Prostate gland (tissue), 2 donors: ENCODE results near the gene BDNF.

Source experiments
- POLR2A ChIP-seq: fragments of 450-650 bp; IDR thresholded peaks from one replicate; pipeline ENCODE4 v1.6.1; 2016; ENCODE audit warnings: antibody characterized with exemption, mild to moderate bottlenecking
- POLR2AphosphoS5 ChIP-seq: sonication (generic); formaldehyde crosslinking; IDR thresholded peaks from one replicate; pipeline ENCODE4 v1.6.1; 2017; ENCODE audit warnings: antibody characterized with exemption
- TF ChIP-seq, protein P1 (sequence below), 4 experiments: fragments of 200-600 bp in 2 of 4; fragments of 450-650 bp in 2 of 4; sonication (generic) in 2 of 4; IDR thresholded peaks; 1 replicate in 3 of 4; 2 replicates in 1 of 4; pipeline ENCODE4 v1.5.1; 2016 to 2019; ENCODE audit warnings: antibody characterized with exemption in 4 of 4, mild to moderate bottlenecking in 2 of 4, moderate library complexity in 2 of 4

DNA sequence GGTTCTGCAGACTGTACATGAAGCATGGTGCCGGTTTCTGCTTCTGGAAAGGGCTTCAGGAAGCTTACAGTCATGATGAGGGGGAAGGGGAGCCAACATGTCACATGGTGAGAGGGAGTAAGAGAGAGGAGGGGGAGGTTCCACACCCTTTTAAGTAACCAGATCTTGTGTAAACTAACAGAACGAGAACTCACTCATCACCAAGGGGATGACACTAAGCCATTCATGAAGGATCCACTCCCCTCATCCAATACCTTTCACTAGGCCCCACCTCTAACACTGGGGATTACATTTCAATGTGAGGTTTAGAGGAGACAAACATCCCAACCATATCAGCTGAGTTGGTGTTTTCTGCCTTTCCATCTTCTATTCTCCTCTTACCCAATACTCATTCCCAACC, 83.5 kb downstream of the BDNF start:
- TF ChIP-seq POLR2AphosphoS5 (no peak), POLR2A (no peak)
- TF ChIP-seq, protein P1, sequence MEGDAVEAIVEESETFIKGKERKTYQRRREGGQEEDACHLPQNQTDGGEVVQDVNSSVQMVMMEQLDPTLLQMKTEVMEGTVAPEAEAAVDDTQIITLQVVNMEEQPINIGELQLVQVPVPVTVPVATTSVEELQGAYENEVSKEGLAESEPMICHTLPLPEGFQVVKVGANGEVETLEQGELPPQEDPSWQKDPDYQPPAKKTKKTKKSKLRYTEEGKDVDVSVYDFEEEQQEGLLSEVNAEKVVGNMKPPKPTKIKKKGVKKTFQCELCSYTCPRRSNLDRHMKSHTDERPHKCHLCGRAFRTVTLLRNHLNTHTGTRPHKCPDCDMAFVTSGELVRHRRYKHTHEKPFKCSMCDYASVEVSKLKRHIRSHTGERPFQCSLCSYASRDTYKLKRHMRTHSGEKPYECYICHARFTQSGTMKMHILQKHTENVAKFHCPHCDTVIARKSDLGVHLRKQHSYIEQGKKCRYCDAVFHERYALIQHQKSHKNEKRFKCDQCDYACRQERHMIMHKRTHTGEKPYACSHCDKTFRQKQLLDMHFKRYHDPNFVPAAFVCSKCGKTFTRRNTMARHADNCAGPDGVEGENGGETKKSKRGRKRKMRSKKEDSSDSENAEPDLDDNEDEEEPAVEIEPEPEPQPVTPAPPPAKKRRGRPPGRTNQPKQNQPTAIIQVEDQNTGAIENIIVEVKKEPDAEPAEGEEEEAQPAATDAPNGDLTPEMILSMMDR (IDR thresholded peaks at IDR 0.05): no peak
